ENCODE results near the gene EPN2. TPM values are rescaled to one million over a fixed set of nuclear protein-coding genes. Genes with fewer than 3 reads are reported as not detected.

EPN2 gene
- total RNA-seq, 4 donors from 2014 or later = 92.7 to 141 (median 119) TPM

DNA sequence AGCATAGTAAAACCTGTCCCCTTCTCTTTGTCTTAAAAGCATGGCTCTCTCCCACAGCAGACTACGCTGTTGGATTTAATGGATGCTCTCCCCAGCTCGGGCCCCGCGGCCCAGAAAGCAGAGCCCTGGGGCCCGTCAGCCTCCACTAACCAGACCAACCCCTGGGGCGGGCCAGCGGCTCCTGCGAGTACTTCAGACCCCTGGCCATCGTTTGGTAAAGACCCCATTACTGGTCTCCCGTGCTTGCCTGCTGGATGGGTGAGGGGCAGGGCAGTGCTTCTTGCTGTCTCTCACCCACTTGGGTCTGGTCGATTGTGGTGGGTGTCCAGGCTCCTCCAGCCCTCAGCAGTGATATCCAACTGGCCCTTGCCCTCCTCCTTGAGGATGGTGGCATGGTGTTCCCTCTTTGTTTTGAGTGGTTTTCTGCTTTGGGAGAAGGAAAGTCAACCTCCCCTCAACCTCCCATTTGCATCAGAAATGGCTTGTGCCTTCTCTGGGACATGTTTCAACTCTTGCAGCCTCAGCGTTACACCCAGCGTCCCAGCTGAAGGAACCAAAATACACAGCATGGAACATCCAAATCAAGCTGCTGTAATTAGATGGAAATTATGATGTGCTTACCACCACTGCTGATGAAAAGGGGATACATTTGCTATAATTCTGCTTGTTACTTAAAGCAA lies 76.0 kb downstream of the EPN2 start:
- Histone ChIP-seq H3K27me3 (no peaks in the 10 kb centered on the region), H3K27ac (peak overlapping the region; percentile 23 to 73 (median 46)), H3K9me3 (no peaks in the 10 kb centered on the region), H3K36me3 (peaks cover 0 to 51% (median 0%) of the 10 kb centered on the region in 3 donors), H3K4me3 (no peak overlapping the region), H3K4me1 (peaks cover 0 to 64% (median 4%) of the 10 kb centered on the region in 4 donors)
- WGBS, 2 donors = 89% methylated on average over 13 of the region's 13 CpGs
- TF ChIP-seq POLR2A (IDR thresholded peaks at IDR 0.05) = no peak
- no peak for TF ChIP-seq EP300 (IDR thresholded peaks at IDR 0.05)
- TF ChIP-seq, protein P1, sequence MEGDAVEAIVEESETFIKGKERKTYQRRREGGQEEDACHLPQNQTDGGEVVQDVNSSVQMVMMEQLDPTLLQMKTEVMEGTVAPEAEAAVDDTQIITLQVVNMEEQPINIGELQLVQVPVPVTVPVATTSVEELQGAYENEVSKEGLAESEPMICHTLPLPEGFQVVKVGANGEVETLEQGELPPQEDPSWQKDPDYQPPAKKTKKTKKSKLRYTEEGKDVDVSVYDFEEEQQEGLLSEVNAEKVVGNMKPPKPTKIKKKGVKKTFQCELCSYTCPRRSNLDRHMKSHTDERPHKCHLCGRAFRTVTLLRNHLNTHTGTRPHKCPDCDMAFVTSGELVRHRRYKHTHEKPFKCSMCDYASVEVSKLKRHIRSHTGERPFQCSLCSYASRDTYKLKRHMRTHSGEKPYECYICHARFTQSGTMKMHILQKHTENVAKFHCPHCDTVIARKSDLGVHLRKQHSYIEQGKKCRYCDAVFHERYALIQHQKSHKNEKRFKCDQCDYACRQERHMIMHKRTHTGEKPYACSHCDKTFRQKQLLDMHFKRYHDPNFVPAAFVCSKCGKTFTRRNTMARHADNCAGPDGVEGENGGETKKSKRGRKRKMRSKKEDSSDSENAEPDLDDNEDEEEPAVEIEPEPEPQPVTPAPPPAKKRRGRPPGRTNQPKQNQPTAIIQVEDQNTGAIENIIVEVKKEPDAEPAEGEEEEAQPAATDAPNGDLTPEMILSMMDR (IDR thresholded peaks at IDR 0.05) = no peak
- no peak for DNase-seq (ENCODE audit: low spot score in 2 of 2)

- H3K4me3 ChIP-seq = no peak overlapping the region
- 64 to 75% methylated on average over 12 of the region's 12 CpGs for WGBS, 2 donors
- H3K36me3 ChIP-seq = peaks cover 0 to 51% (median 0%) of the 10 kb centered on the region in 3 donors
- H3K27me3 ChIP-seq = no peaks in the 10 kb centered on the region
- peaks cover 0 to 59% (median 4%) of the 10 kb centered on the region in 4 donors for H3K4me1 ChIP-seq
- no peaks in the 10 kb centered on the region for H3K9me3 ChIP-seq
- peak overlapping the region; percentile 9 to 73 (median 46) for H3K27ac ChIP-seq
- TF ChIP-seq EP300 (IDR thresholded peaks at IDR 0.05) = peak in 1 of 2 donors; percentile 10
- TF ChIP-seq POLR2A (IDR thresholded peaks at IDR 0.05) = no peak
- DNase-seq (ENCODE audit: low spot score in 2 of 2) = no peak
Observed at GRCh38 chr17:19313746-19314651, 76.8 kb downstream of the EPN2 start.

GRCh38 chr17:19315104-19315503 lies 77.9 kb downstream of the EPN2 start:
- Histone ChIP-seq H3K36me3 (peaks cover 0 to 49% (median 0%) of the 10 kb centered on the region in 3 donors), H3K4me3 (no peak overlapping the region), H3K4me1 (peaks cover 0 to 58% (median 4%) of the 10 kb centered on the region in 4 donors), H3K9me3 (no peaks in the 10 kb centered on the region), H3K27ac (peak overlapping the region in 3 of 4 donors; percentile 42 to 73 (median 45)), H3K27me3 (no peaks in the 10 kb centered on the region)
- no peak for DNase-seq (ENCODE audit: low spot score in 2 of 2)
- TF ChIP-seq EP300 (IDR thresholded peaks at IDR 0.05) = no peak
- TF ChIP-seq, protein P1 (IDR thresholded peaks at IDR 0.05) = no peak
- no peak for TF ChIP-seq POLR2A (IDR thresholded peaks at IDR 0.05)
- 88 to 92% methylated on average over 4 of the region's 4 CpGs for WGBS, 2 donors

DNA sequence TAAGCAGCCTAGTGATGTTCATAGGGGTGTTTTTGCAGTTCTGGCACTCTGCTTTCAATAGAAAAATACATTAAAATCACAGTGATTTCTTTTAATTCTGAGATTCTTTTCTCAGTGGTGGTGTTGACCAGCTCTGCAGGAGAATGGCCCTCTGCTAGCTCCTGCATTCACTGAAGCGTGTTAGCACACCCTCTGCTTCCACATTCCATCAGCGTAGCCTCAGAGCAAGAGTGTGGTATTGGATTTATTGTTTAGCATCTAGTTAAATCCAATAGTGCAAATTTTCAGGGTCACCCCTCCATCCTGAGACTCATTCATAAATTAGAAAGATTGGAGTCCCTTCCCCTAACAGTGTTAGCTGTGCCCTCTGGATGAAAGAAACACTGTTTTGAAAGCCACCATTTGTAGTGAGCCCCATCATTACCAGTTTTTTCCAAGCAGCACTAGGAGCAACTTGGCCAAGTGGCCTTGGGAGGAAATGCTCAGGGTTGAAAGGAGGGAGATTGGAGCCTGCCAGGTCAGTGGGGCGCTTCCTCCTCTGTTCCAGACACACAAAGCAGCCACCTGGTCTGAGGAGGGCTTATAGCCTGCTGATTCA lies 79.7 kb downstream of the EPN2 start:
- Histone ChIP-seq H3K27ac (peak overlapping the region in 2 of 4 donors; percentile 39 to 65), H3K36me3 (peaks cover 0 to 45% (median 0%) of the 10 kb centered on the region in 3 donors)
- TF ChIP-seq POLR2A (IDR thresholded peaks at IDR 0.05) (no peak), EP300 (IDR thresholded peaks at IDR 0.05) (no peak)
- TF ChIP-seq, protein P1 (IDR thresholded peaks at IDR 0.05) = no peak

GRCh38 chr17:19317359-19318095 lies 80.4 kb downstream of the EPN2 start:
- H3K27me3 ChIP-seq = no peaks in the 10 kb centered on the region
- peaks cover 0 to 51% (median 4%) of the 10 kb centered on the region in 4 donors for H3K4me1 ChIP-seq
- TF ChIP-seq POLR2A (IDR thresholded peaks at IDR 0.05) (peak in 1 of 2 donors; percentile 15), EP300 (IDR thresholded peaks at IDR 0.05) (peak; percentile 16 to 68)
- TF ChIP-seq, protein P1 (IDR thresholded peaks at IDR 0.05) = peak in 4 of 5 experiments; percentile 15 to 51 (median 22)
- no peaks in the 10 kb centered on the region for H3K9me3 ChIP-seq
- H3K27ac ChIP-seq = peak overlapping the region; percentile 25 to 65 (median 38)
- peaks cover 0 to 45% (median 0%) of the 10 kb centered on the region in 3 donors for H3K36me3 ChIP-seq
- DNase-seq (ENCODE audit: low spot score in 2 of 2) = peak; percentile 72 to 75
- H3K4me3 ChIP-seq = no peak overlapping the region
- 27 to 36% methylated on average over 15 to 18 of the region's 19 CpGs for WGBS, 2 donors

More for the DNA sequence above, 79.7 kb downstream of the EPN2 start:
- 41 to 56% methylated on average over 3 of the region's 3 CpGs for WGBS, 2 donors
- Histone ChIP-seq H3K4me3 (no peak overlapping the region), H3K9me3 (no peaks in the 10 kb centered on the region), H3K4me1 (peaks cover 0 to 55% (median 4%) of the 10 kb centered on the region in 4 donors), H3K27me3 (no peaks in the 10 kb centered on the region)
- no peak for DNase-seq (ENCODE audit: low spot score in 2 of 2)

Measured in tibial nerve (tissue), 4 donors.